ENCODE measurements around the gene ZNF606. TPM values are rescaled to one million over a fixed set of nuclear protein-coding genes. Genes with fewer than 3 reads are reported as not detected.

ZNF606 gene
- total and polyA plus RNA-seq, 2 donors (not counting 1 experiment from before 2014, with no cell fraction given): 4.7 to 17.5 TPM

GRCh38 chr19:58044391-58044790, 41.8 kb upstream of the ZNF606 start:
- Histone ChIP-seq H3K27ac (ENCODE audit: insufficient read depth, low read length) (no peak overlapping the region), H4K20me1 (ENCODE audit: control insufficient read depth, extremely low read depth, insufficient read depth, low read length) (no peaks in the 10 kb centered on the region), H2AFZ (ENCODE audit: low read length) (no peak overlapping the region), H3K4me2 (ENCODE audit: extremely low read depth, insufficient read depth, low read length) (no peak overlapping the region), H3K27me3 (ENCODE audit: control insufficient read depth, insufficient read depth, low read length) (no peaks in the 10 kb centered on the region), H3K4me3 (replicated peaks in 1 of 4; ENCODE audit: control extremely low read depth in 1 of 4, insufficient read depth in 1 of 4, low read depth in 3 of 4, low read length in 4 of 4) (no peak overlapping the region), H3K79me2 (ENCODE audit: control insufficient read depth, insufficient read depth, low read length) (no peaks in the 10 kb centered on the region), H3K9ac (ENCODE audit: insufficient read depth, low read length) (no peak overlapping the region), H3K36me3 (ENCODE audit: control insufficient read depth, insufficient read depth, low read length) (no peaks in the 10 kb centered on the region), H3K9me3 (ENCODE audit: control insufficient read depth, insufficient read depth, low read depth, low read length) (no peaks in the 10 kb centered on the region), H3K4me1 (ENCODE audit: control insufficient read depth, extremely low read depth, insufficient read depth, low read length) (no peaks in the 10 kb centered on the region)
- no peak for TF ChIP-seq EZH2 (IDR thresholded peaks at IDR 0.05; ENCODE audit: low read length, missing control alignments)
- TF ChIP-seq CTCF (conservative IDR thresholded peaks at IDR 0.05 in 1 of 2, IDR thresholded peaks at IDR 0.05 in 1 of 2; ENCODE audit: low read depth in 1 of 2, low read length in 2 of 2): no peak
- DNase-seq (ENCODE audit: low read depth in 2 of 2): no peak

GRCh38 chr19:58042495-58043340, 40.1 kb upstream of the ZNF606 start:
- H3K4me2 ChIP-seq (ENCODE audit: extremely low read depth, insufficient read depth, low read length): no peak overlapping the region
- H3K27me3 ChIP-seq (ENCODE audit: control insufficient read depth, insufficient read depth, low read length): no peaks in the 10 kb centered on the region
- H3K79me2 ChIP-seq (ENCODE audit: control insufficient read depth, insufficient read depth, low read length): no peaks in the 10 kb centered on the region
- no peak overlapping the region for H3K4me3 ChIP-seq (replicated peaks in 1 of 4; ENCODE audit: control extremely low read depth in 1 of 4, insufficient read depth in 1 of 4, low read depth in 3 of 4, low read length in 4 of 4)
- no peak overlapping the region for H3K27ac ChIP-seq (ENCODE audit: insufficient read depth, low read length)
- no peaks in the 10 kb centered on the region for H4K20me1 ChIP-seq (ENCODE audit: control insufficient read depth, extremely low read depth, insufficient read depth, low read length)
- TF ChIP-seq EZH2 (IDR thresholded peaks at IDR 0.05; ENCODE audit: low read length, missing control alignments): no peak
- TF ChIP-seq CTCF (conservative IDR thresholded peaks at IDR 0.05 in 1 of 2, IDR thresholded peaks at IDR 0.05 in 1 of 2; ENCODE audit: low read depth in 1 of 2, low read length in 2 of 2): no peak
- H3K9me3 ChIP-seq (ENCODE audit: control insufficient read depth, insufficient read depth, low read depth, low read length): no peaks in the 10 kb centered on the region
- no peak for DNase-seq (ENCODE audit: low read depth in 2 of 2)
- no peaks in the 10 kb centered on the region for H3K36me3 ChIP-seq (ENCODE audit: control insufficient read depth, insufficient read depth, low read length)
- H2AFZ ChIP-seq (ENCODE audit: low read length): no peak overlapping the region
- no peaks in the 10 kb centered on the region for H3K4me1 ChIP-seq (ENCODE audit: control insufficient read depth, extremely low read depth, insufficient read depth, low read length)
- no peak overlapping the region for H3K9ac ChIP-seq (ENCODE audit: insufficient read depth, low read length)

- H3K27ac ChIP-seq (ENCODE audit: insufficient read depth, low read length): no peak overlapping the region
- H3K4me1 ChIP-seq (ENCODE audit: control insufficient read depth, extremely low read depth, insufficient read depth, low read length): no peaks in the 10 kb centered on the region
- no peaks in the 10 kb centered on the region for H3K79me2 ChIP-seq (ENCODE audit: control insufficient read depth, insufficient read depth, low read length)
- no peaks in the 10 kb centered on the region for H3K27me3 ChIP-seq (ENCODE audit: control insufficient read depth, insufficient read depth, low read length)
- no peaks in the 10 kb centered on the region for H4K20me1 ChIP-seq (ENCODE audit: control insufficient read depth, extremely low read depth, insufficient read depth, low read length)
- no peaks in the 10 kb centered on the region for H3K9me3 ChIP-seq (ENCODE audit: control insufficient read depth, insufficient read depth, low read depth, low read length)
- no peak overlapping the region for H2AFZ ChIP-seq (ENCODE audit: low read length)
- no peak overlapping the region for H3K4me2 ChIP-seq (ENCODE audit: extremely low read depth, insufficient read depth, low read length)
- H3K36me3 ChIP-seq (ENCODE audit: control insufficient read depth, insufficient read depth, low read length): no peaks in the 10 kb centered on the region
- TF ChIP-seq CTCF (conservative IDR thresholded peaks at IDR 0.05 in 1 of 2, IDR thresholded peaks at IDR 0.05 in 1 of 2; ENCODE audit: low read depth in 1 of 2, low read length in 2 of 2) (no peak), EZH2 (IDR thresholded peaks at IDR 0.05; ENCODE audit: low read length, missing control alignments) (no peak)
- no peak for DNase-seq (ENCODE audit: low read depth in 2 of 2)
- no peak overlapping the region for H3K4me3 ChIP-seq (replicated peaks in 1 of 4; ENCODE audit: control extremely low read depth in 1 of 4, insufficient read depth in 1 of 4, low read depth in 3 of 4, low read length in 4 of 4)
- no peak overlapping the region for H3K9ac ChIP-seq (ENCODE audit: insufficient read depth, low read length)
Measured at GRCh38 chr19:58040751-58041525, 38.3 kb upstream of the ZNF606 start.

Measured in fibroblast of lung (primary cell).